Measurements from ENCODE around the gene ZNF148.

GRCh38 chr3:125192190-125193035 is 182.7 kb downstream of the ZNF148 start:
- TF ChIP-seq CTCF (conservative IDR thresholded peaks at IDR 0.05; ENCODE audit: low read depth, low read length) (no peak), POLR2A (IDR thresholded peaks at IDR 0.05; ENCODE audit: low read depth, low read length) (no peak), RAD21 (IDR thresholded peaks at IDR 0.05; ENCODE audit: low read length) (no peak), ELK1 (IDR thresholded peaks at IDR 0.05; ENCODE audit: borderline replicate concordance, low read depth, low read length) (no peak), MAZ (IDR thresholded peaks at IDR 0.05; ENCODE audit: borderline replicate concordance, low read depth, low read length) (no peak), MAFK (IDR thresholded peaks at IDR 0.05; ENCODE audit: low read depth, low read length) (no peak), RFX5 (IDR thresholded peaks at IDR 0.05; ENCODE audit: low read depth, low read length) (no peak), RCOR1 (IDR thresholded peaks at IDR 0.05; ENCODE audit: insufficient replicate concordance, low read length) (no peak)

All from IMR-90 (cell line).